HCT116 (cell line): ENCODE results near the gene ETAA1.

Experiments used
- ATF3 ChIP-seq: IDR thresholded peaks from 2 replicates; pipeline ENCODE4 v1.6.1; 2012
- CEBPB ChIP-seq: IDR thresholded peaks from 2 replicates; pipeline ENCODE4 v1.6.1; 2012; ENCODE audit warnings: low read depth
- CTCF ChIP-seq, 3 experiments: fragments of 200-600 bp in 1 of 3; sonication (generic) in 1 of 3; IDR thresholded peaks in 2 of 3; conservative IDR thresholded peaks in 1 of 3; 2 replicates each; pipeline ENCODE4 v1.5.1; 2012 to 2017; ENCODE audit warnings: low read depth in 2 of 3, low read length in 2 of 3, antibody characterized with exemption in 1 of 3, borderline replicate concordance in 1 of 3, control low read depth in 1 of 3, mild to moderate bottlenecking in 1 of 3, mixed read lengths in 1 of 3, mixed run types in 1 of 3, moderate library complexity in 1 of 3; ENCODE audit not compliant: insufficient read depth in 1 of 3
- EZH2 ChIP-seq: fragments of 200-600 bp; sonication (generic); IDR thresholded peaks from 2 replicates; pipeline ENCODE4 v1.6.1; 2017; ENCODE audit warnings: antibody characterized with exemption, mixed run types
- EZH2phosphoT487 ChIP-seq: fragments of 200-600 bp; IDR thresholded peaks from 2 replicates; pipeline ENCODE4 v1.6.1; 2018; ENCODE audit warnings: antibody characterized with exemption, borderline replicate concordance
- MAX ChIP-seq: IDR thresholded peaks from 2 replicates; pipeline ENCODE4 v1.6.1; 2012
- POLR2A ChIP-seq: IDR thresholded peaks from 2 replicates; pipeline ENCODE4 v1.7.0; 2011; ENCODE audit warnings: borderline replicate concordance; ENCODE audit not compliant: insufficient read depth, insufficient read length; ENCODE audit errors: extremely low read depth
- POLR2AphosphoS5 ChIP-seq: IDR thresholded peaks from 2 replicates; pipeline ENCODE4 v1.6.1; 2011; ENCODE audit warnings: mild to moderate bottlenecking, low read depth, low read length, moderate library complexity
- REST ChIP-seq: IDR thresholded peaks from 2 replicates; pipeline ENCODE4 v1.6.1; 2012; ENCODE audit warnings: low read depth
- ZBTB33 ChIP-seq: IDR thresholded peaks from 2 replicates; pipeline ENCODE4 v1.6.1; 2011; ENCODE audit warnings: mild to moderate bottlenecking, low read length, moderate library complexity; ENCODE audit not compliant: insufficient replicate concordance; ENCODE audit errors: extremely low read depth
- ZNF274 ChIP-seq: fragments of 200-500 bp; sonication (Bioruptor generic); IDR thresholded peaks from 2 replicates; pipeline ENCODE4 v1.6.1; 2014; ENCODE audit warnings: mild to moderate bottlenecking, low read depth, low read length, inconsistent platforms

- TF ChIP-seq POLR2AphosphoS5 (no peak), CTCF (IDR thresholded peaks at IDR 0.05 in 2 of 3, conservative IDR thresholded peaks at IDR 0.05 in 1 of 3; ENCODE audit: borderline replicate concordance in 1 of 3, insufficient read depth in 1 of 3, low read depth in 2 of 3, low read length in 2 of 3) (no peak), EZH2phosphoT487 (no peak), EZH2 (no peak), CEBPB (no peak), REST (no peak), MAX (no peak), POLR2A (no peak), ZNF274 (no peak), ATF3 (no peak), ZBTB33 (no peak)
Measured at GRCh38 chr2:67399831-67400489, 2.8 kb downstream of the ETAA1 start.
